ENCODE data around the gene TPX2.

Gene TPX2

DNA sequence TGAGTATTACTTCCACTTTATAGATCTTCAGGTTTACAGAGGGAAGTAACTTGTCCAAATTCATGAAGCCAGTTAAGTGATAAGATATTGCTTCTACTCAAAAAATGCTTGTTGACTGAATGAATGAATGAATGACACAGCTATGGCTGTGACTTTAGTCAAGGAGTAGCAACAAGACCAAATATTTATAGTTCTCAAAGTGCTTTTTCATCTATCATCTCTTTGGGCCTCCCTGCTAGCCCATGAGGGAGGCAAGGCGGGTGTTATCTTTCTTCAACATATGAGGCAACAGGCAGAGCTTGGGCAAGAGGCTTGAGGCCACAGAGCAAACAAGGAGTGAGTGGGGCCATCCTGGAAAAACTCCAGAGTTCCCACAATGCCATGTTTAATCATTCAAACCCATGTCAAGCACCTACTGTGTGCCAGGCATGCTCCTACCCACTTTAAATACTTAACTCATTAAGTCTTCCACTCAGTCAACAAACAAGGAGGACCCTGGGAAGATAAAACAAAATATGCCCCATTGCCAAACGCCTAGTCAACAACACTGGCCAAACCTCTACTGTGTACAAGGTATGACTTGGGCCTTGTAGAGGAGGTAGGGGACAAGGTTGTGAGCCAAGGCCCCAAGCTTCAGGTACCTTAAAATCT, 32.4 kb upstream of the TPX2 start:
- no peak for DNase-seq

DNA sequence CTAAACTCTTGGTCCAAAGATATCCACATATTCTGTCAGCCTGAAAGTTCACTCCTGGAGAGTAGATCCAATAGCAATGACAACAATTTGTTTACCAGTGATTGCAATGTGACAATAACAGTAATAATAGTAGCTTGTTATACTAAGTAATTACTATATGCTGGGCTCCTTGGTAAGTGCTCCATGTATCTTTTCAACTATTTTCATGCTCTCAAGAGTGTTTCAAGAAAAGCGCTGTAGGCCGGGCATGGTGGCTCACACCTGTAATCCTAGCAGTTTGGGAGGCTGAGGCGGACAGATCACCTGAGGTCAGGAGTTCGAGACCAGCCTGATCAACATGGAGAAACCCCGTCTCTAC, 31.9 kb upstream of the TPX2 start:
- no peak for DNase-seq

DNA sequence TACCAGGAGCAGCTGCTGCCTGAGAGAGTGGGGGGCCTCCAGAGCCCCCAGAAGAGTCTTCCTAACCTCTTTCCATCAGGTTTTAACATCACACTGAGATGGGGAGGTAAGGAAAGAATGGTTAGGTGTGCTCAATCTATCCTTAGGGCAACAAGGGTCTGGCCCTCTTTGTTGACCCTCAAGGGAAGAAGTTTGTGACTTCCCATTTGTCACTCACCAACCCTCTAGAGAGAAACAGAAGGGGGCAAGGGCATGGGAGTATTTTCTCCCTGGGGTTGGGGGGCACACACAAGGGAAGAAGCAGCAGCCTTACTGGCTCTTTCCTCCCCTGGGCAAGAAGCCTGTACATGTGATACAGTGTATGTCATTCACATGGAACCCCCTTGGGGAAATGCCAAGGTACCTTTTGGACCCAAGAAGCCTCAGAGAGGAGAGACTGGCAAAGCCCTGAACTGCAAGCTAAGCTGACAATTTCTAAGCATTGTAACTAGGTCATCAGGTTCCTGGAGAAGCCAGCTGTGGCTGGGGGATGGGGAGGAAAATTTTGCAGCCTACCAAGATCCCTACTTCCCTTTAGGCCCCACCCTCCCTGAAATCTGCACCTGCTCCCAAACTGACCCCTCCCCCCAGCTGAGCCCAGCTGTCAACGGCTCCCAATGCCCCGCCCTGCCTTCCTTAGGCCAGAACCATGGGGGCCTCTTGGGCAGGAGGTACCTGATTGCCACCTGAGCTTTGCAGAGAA, 30.9 kb upstream of the TPX2 start:
- no peak for DNase-seq

DNA sequence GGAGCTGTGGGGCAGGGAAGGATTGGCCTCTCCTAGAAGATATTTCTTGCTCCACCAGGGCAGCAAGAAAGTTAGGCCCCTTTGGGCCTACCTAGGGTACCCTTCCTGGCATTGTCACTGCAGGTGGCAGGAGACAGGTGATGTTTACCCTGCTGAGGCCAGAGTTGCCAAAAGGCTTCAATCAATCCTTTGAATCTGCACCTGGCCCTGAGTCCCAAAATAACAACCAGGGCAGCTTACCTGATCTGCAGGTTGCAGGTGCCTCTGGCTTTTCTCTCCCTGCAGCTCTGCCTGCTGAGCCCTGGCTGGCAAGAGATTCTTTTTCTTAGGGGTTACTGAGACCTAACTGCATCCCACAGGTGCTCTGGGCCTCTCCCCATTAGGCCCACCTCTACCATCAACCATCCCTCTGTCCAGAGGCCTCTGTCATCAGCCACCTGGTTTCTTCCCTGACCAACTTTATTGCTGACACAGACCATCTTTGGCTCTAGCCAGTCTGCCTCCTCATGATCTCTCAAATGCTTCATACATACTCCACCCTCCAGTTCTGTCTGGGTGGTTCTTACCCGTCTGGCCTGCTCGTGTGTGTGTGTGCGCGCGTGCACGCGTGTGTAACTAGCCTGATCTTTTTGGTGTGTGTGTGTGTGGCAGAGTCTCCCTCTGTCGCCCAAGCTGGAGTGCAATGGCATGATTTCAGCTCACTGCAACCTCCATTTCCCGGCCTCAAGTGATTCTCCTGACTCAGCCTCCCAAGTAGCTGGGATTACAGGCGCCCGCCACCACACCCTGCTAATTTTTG, 30.2 kb upstream of the TPX2 start:
- DNase-seq, result no peak

DNA sequence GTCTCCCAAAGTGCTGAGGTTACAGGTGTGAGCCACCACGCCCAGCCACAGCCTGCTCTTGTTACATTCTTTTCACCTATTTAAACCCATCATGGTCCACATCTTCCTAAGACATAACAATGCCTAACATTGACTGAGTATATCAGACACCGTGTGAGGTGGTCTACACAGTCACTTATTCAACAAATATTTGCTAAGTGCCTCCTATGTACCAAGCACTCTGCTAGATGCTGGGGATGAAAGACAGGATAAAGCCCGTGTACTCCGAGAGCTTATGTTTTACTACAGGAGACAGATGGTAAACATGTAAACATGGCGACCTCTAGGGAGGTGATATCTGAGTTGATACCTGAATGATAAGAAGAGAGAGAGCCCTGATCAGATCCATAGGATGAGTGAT, 29.2 kb upstream of the TPX2 start:
- DNase-seq, result no peak

DNA sequence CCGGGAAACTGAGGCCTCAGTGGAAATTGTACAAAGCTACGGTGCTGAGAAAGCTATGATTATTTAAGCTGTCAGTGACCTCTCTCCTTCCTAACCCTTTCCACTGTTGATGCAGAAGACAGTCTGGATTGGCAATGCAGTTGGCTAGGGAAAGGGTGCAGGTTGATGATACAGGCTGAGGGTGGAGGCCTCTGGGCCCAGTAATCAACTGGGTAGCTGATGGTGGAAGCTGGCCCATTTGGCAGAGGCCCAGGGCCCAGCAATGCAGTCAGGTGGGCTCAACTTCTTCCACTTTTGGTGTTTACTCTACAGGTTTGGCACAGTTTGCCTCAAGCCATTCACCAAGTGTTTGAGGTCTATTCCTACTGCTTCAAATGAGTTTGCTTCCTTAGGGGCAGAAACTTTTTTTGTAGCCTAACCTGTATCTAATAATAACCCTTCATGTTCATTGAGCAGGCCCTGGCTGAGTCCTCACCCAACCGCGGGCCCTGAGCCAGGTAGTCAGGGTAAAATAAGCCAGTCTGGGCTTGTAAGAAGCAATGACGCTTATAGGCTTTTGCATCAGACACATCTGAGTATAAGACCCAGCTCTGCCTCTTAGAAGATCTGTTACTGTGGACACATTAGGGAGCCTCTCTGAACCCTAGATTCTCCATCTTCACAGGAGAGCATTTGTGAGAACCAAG, 28.5 kb upstream of the TPX2 start:
- no peak for DNase-seq

DNA sequence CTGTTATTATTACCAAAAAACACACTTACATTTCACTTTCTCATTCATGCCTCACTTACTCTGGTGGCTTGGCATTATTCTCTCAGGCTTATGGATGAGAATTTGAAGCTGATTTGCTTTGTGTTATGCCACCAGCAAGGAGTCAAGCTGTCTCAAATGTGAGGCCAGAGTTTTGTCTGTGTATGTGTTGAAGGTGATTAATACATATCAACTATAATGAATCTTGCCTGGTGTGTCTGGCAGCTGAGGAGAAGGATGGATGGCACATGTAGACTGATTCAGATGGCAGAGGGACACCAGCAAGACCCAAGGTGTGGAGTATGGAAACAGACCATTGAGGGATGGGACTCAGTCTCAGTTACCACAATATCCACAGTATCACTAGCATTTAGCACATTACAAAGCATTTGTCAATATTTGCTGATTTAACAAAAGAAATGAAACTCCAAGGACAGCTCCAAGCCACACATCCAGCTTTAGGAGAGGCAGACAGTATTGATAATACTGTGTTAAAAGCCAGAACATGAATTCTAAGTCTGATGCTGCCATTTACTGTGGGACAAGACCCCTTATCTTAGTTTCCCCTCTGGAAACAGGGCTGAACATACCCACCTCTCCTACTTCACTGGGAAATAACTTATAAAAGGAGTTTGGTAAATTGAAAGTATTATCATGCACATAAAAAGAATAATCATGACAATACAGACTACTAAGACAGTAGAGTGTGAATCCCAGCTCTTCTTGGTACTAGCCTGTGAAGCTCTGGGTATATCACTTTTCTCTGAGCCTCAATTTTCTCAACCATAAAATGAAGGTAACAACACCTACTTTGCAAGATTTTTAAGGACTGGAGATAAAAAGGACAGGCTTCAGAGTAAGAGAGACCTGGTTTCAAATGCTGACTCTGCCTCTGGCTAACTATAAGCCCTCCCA, 27.6 kb upstream of the TPX2 start:
- no peak for DNase-seq

DNA sequence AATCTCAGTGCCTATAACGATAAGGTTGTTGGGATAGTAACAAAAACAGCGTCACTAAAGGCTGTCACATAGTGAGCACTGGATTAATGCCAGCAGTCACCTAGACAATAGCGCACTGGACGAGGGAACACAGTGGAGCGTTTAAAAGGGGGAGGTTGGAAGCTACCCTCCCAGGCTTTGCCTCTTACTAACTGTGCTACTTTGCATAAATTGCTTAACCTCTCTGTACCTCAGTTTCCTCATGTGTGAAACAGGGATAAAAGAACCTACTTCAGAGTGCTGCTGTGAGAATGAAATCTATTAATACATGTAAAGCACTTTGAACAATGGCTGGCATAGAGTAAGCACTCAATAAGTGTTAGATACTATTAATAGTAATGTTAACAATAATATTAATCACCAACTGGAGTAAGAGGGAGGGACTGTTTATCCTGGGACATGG, 27.0 kb upstream of the TPX2 start:
- no peak for DNase-seq

DNA sequence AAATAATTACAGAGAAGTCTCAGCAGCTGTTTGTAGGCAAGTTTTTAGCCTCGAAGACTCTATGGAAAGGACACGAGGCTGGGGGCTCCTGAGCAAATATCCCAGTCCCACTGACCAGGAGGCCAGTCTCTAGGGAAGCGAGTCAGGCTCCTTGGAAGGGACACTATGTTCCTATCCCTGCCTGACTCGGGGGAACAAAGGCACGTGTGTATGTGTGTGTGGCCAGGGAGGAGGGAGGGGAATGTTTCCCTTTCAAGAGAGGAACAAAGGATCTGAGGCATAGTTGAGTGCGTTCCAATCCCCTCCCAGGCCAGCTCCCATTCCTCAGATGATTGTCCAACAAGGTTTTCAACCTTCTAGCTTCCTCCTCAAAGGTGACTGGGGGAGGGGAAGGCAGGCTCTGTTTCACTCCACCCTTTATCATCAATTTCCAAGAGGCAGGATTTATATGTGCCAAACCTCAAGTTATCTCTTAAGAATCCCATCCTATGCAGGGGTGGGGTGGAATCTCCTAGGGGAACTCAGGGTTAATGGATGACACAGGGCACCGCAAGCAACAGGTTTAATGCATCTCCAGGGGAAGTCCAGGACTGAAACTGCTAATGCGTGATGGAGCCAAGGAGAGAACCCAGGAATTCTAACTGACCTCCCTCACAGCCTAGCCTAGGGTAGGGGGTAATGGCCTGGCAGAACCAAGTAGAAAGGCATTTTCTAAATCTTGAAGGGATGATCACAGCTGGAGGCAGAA, 26.4 kb upstream of the TPX2 start:
- no peak for DNase-seq

DNA sequence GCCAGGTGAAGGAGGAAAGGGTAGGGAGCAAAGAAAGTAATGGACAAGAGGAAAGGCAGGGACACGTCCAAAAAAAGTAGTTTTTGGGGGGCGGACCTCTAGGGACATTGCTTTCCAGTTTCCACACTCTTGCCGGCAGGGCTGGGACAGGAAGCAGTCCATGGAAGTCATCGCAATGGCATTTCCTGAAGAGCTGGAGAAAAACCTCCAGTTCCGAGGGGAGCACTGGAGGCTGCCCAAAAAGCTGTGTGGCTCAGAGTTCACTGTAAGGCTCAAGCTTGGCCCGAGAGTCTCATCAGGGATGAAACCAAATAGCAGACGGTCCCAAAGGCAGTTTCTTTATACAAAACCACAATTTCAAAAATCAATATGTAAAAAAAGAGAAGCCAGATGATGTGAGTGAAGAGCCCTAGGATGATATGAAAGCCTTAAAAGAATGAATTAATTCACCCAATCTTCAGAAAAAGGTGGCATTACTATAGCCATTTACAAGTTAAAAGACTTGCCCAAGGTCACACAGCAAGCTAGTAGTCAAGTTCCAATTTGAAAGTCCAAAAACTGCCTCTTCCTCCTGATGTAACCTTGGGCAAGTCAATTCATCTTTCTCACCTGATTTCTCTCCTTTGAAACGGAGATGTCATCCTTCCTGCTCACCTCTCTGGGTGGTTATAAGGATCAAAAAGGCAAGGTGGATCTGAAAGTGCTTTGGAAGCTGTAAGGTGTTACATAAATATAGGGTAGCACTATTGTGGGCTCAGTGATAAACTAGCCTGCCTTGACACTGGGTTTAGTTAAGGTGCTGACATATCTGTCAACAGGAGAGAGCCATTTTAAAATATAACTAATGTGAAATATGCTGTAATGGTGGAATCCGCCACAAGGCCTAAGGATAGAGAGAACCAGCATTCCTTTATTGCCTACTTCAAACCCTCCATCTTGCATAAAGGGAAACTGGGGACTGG, 25.5 kb upstream of the TPX2 start:
- no peak for DNase-seq

DNA sequence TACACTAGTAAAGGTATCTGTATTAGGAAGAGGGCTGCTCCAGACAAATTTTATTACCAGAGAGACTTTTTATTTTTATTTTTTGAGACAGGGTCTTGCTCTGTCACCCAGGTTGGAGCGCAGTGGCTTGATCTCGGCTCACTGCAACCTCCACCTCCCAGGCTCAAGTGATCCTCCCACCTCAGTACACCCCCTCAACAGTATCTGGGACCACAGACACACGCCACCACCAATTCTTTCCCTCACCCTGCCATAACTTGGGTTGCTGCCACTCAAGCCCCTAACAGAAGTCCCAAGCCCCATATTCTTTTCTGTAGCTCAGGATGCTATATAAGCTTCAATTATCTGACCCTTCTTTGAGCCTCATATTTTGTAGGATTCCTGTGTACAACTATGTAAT, 23.3 kb upstream of the TPX2 start:
- DNase-seq, result no peak

DNA sequence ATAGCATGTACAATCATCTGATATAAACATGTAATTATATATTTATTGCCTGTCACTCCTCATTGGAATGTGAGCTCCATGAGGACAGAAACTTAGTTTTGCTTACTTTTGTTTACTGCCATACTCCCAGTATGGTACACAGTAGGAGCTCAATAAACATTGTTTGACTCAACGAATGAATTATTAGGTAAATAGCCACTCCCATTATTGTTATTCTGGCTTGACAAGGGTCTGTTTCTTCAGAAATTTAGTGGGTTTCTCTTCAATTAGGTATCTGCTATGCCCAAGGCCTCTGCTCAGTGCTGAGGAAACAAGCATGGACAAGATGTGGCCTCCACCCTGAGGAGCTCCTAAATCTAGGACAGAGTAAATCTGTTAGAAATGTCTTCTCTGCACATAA, 22.7 kb upstream of the TPX2 start:
- DNase-seq, result no peak

DNA sequence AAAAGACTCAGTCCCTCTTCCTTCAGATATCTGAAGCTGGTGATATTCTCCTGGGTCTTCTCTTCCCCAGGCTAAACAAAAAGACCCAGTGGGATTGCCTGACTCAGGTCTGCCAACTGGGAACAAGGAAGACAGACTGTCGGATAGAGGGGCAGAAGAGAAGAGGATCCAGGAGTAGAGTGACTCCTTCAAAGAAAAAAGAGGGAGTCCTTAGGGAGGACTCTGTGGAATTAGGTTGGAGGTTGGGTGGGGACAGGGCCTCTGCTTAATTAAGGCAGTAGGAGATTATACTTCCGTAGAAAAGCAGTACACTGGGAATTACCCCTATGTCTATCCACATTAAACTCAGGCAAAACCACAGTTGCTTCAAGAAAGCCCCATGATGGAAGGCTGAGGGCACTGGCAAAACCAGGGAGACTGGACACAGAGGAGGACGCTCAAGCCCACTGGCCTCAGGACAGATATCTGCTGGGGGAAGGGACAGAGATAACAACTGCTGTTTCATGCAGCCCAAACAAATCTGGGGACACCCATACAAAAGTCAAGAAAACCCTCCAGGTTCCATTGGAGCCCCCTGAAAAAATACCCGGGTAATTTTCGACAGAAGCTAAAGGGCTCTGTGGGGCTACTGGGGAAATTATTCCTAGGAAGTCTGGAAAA, 22.1 kb upstream of the TPX2 start:
- DNase-seq, result no peak

DNA sequence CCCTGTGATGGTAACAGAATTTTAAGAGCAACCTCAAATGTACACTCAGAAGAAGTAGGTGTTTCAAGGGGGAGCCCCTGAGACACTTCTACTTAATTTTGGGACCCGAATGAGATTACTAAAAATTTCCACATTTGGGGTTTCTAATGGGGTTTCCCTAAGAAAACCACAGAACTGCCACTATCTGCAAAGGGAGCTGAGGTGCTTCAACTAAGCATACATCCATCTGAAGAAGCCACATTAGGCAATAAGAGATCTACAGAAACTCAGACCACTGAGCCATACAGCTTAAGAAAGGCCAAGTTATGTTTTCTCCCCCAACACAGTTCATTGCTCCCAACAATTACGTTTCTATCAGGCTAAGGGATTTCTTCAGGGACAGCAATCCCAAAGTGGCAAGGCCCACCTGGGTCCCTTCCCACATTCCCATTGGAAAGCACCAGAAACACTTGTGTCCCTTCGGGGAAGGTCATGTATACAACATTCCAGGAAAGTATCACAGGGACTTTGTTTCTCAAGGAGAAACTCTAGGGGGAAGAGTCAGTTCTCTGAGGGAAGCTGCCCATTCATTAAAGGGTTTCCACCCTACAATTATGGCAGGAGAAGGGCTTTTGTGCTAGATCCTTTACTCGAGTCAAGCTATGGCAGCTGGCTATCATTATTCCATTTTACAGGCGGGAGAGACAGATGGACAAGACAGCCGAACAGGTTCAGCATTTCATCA, 21.4 kb upstream of the TPX2 start:
- DNase-seq, result no peak

DNA sequence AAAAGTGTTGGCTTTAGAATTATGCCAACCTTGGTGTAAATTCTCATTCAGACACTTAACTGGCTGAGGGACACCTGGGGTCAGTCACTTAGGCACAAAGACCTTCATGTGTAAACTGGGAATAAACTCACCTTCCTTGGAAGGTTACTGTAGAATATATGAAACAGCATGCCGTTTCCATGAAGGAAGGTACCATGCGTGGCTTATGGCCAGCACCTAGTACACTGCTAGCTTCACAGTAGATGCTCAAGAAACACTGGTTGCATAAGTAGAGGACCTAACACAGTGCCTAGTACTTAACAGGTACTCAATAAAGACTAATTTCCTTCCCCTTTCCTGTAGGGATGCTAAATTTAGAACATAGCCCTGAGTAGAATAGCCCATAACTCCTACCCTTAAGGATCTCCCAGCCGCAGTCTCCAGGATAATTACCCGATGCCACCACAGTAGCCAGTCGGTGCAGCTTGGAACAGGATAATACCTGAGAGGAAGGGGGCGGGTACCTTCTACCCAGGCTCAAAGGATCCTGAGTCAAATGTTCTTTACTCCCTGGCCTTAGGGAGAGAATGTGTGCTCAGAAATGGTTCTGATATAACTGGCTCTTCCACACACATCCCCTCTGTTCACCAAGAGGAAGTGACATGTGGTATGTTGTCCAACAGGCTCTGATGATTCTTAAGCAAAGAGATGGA, 20.0 kb upstream of the TPX2 start:
- no peak for DNase-seq

DNA sequence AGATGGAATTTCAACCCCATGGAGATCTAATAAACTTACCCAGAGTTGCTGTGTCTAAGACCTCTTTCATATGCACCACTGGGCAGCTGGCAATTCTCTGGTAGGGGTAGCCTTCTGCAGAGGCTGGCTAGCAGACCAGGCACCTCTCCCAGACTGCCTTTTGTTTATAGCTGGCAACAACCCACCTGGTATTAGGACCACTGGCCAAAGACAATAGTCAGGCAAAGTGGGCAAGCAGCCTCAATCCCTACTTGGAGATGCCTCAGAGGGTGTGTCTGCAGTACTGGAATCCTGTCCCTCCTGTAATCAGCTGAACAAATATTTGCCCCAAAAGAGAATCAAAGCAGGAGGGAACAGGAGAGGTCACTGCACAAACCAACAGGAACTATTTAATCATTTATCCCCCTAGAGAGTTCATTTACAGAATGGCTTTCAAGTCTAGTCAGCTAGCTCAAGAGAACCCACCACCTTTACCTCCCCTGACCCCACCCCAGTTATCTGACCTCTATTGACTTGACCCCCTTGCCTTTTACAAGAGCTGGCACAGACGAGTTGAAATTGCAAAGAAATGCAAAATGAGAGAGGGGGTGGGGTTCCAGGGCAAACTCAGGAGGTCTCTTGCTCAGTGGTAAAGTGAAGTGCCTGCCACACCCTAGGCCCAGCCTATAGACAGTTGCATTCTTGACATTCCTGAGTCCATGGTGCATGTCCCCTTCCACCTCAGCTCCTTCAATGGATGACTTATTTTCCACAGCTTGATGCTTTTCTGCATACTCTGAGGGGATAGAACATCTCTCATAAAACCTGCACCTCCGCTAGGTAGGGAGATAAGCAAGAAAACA, 19.2 kb upstream of the TPX2 start:
- DNase-seq, result no peak
